ENCODE measurements around the gene TBX22. TPM values are rescaled to one million over a fixed set of nuclear protein-coding genes. Genes with fewer than 3 reads are reported as not detected.

The TBX22 gene
- not detected in 2 replicates for polyA plus RNA-seq

GRCh38 chrX:80014141-80014940, at the start of gene TBX22:
TBX22 (plus strand) TSS chrX:80014753; CDS start chrX:80022270, 7,517 bp downstream.

All from Purkinje cell (primary cell).